Cardiac fibroblast (primary cell): Measurements from ENCODE around the gene SLC16A1.
"Not testable (repeated sequence)": the region's sequence is repeated elsewhere in the genome, so short reads cannot be mapped to it uniquely, and the experiment has no call there.

ENCODE experiments used
- DNase-seq, 2 donors: peaks; one replicate each; pipeline versions ENCODE4 v3.0.0 to v3.0.0-alpha.2; 2010; ENCODE audit warnings: low read depth in 2 of 2
- H3K4me3 ChIP-seq, 2 donors: replicated peaks in 1 of 2; 1 replicate in 1 of 2; 2 replicates in 1 of 2; pipeline ENCODE4 v1.5.1; 2011; ENCODE audit warnings: low read depth in 2 of 2, low read length in 2 of 2, mild to moderate bottlenecking in 2 of 2, moderate library complexity in 1 of 2
- TF ChIP-seq, protein P1 (sequence below): IDR thresholded peaks from one replicate; pipeline ENCODE4 v1.5.1; 2011; ENCODE audit warnings: low read depth, mild to moderate bottlenecking, low read length, inconsistent platforms

SLC16A1 gene

DNA sequence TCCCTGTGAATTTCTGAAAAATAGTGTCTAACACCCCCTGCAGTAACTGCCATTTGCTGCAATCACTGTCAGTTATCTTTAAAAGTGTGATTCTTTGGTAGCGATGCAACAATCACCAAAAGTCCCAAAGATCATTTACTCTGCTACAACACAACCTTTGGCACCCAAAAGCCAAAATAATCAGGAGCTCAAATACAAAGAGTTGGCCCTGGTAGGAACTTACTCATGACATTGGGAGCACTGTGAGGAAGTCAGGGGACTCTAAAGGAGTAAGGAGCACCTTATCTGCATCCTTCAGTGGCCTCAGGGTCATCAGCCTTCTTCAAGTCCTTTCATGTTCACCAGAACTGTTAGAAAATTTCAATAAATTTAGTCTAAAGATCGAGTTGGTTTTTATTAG is 54.6 kb downstream of the SLC16A1 start:
- TF ChIP-seq, protein P1, sequence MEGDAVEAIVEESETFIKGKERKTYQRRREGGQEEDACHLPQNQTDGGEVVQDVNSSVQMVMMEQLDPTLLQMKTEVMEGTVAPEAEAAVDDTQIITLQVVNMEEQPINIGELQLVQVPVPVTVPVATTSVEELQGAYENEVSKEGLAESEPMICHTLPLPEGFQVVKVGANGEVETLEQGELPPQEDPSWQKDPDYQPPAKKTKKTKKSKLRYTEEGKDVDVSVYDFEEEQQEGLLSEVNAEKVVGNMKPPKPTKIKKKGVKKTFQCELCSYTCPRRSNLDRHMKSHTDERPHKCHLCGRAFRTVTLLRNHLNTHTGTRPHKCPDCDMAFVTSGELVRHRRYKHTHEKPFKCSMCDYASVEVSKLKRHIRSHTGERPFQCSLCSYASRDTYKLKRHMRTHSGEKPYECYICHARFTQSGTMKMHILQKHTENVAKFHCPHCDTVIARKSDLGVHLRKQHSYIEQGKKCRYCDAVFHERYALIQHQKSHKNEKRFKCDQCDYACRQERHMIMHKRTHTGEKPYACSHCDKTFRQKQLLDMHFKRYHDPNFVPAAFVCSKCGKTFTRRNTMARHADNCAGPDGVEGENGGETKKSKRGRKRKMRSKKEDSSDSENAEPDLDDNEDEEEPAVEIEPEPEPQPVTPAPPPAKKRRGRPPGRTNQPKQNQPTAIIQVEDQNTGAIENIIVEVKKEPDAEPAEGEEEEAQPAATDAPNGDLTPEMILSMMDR: no peak
- H3K4me3 ChIP-seq: no peak overlapping the region
- no peak for DNase-seq

DNA sequence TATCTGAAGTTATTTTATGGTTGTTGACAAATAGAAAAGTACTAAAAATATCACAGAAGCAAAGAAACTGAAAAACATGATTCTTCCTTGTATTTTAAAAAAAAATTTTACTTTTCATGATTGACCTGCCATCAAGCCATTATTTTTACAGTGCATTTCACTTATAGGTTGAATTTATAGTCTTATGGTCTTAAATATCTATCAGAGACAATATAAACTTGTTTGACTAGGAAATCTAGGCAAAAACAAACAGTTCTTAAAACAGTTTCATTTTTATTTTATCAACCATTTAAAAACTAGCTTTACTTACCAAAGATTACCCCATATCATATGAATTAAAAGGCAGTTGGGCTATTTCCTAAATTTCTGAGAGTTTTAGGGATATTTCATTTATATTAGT is 59.2 kb downstream of the SLC16A1 start:
- TF ChIP-seq, protein P1: no peak
- DNase-seq: no peak
- H3K4me3 ChIP-seq: no peak overlapping the region

- TF ChIP-seq, protein P1: no peak
- DNase-seq: no peak
- no peak overlapping the region for H3K4me3 ChIP-seq
These were observed 61.4 kb downstream of the SLC16A1 start for GRCh38 chr1:112894561-112895011.

- no peak for DNase-seq
- H3K4me3 ChIP-seq: no peak overlapping the region
- TF ChIP-seq, protein P1: no peak
These were observed 62.0 kb downstream of the SLC16A1 start for GRCh38 chr1:112894010-112894292.

- no peak overlapping the region for H3K4me3 ChIP-seq
- no peak for DNase-seq
- TF ChIP-seq, protein P1: no peak
These were observed 62.5 kb downstream of the SLC16A1 start for GRCh38 chr1:112893288-112894009.

- H3K4me3 ChIP-seq, DNase-seq: not testable (repeated sequence)
These were observed 66.1 kb downstream of the SLC16A1 start for GRCh38 chr1:112889906-112890305.

DNA sequence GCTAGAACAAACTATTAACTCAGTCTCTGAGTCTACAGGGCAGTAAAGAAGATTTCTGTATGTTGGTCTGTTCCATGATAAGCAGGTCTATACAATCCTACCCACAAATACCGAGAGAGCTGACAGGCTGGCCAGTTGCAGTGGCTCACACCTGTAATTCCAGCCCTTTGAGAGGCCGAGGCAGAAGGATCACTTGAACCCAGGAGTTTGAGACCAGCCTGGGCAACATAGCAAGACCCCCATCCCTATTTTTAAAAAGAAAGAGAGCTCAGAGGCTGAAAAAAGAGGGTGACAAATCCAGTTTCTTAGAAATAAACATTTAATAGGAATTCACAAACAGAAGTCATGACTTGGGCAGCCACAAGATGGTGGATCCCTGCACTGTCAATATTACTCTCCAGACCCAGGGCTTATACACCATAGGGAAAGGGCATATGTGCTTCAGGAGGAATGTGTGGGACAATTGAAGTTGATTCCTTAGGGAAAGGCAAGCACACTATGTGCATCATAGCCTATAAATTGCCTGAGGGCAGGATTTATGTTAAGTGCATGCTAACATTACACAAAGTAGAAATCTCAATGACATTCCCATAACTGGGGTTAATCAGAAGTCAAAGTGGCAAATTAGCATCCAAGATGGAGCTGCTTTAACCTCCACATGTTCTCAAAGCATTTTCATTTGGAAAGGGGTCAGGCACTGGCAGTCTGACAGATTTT is 66.8 kb downstream of the SLC16A1 start:
- TF ChIP-seq, protein P1: no peak
- no peak for DNase-seq
- H3K4me3 ChIP-seq: no peak overlapping the region
